Gastroesophageal sphincter (tissue), 4 donors: ENCODE results near the gene ANLN. TPM values are rescaled to one million over a fixed set of nuclear protein-coding genes. Genes with fewer than 3 reads are reported as not detected.
"Not testable (repeated sequence)": the region's sequence is repeated elsewhere in the genome, so short reads cannot be mapped to it uniquely, and the experiment has no call there.

Experiments used
- ATAC-seq: fragments of 150-250 bp; one replicate; pipeline ENCODE4 v1.9.1; 2016; ENCODE audit warnings: mild to moderate bottlenecking, moderate library complexity
- H3K27ac ChIP-seq, 4 donors: fragments of 200-600 bp; sonication (generic) in 3 of 4; 1 replicate in 3 of 4; 2 replicates in 1 of 4; pipeline ENCODE4 v1.5.1; 2016 to 2019
- H3K27me3 ChIP-seq: fragments of 200-600 bp; sonication (generic); one replicate; pipeline ENCODE4 v1.5.1; 2019
- H3K36me3 ChIP-seq, 2 donors: fragments of 200-600 bp; sonication (generic); one replicate each; pipeline ENCODE4 v1.5.1; 2019; ENCODE audit warnings: control low read depth in 1 of 2
- H3K4me1 ChIP-seq, 3 donors: fragments of 200-600 bp; sonication (generic); 1 replicate in 2 of 3; 2 replicates in 1 of 3; pipeline ENCODE4 v1.5.1; 2016 to 2019; ENCODE audit warnings: control low read depth in 2 of 3
- H3K4me3 ChIP-seq, 2 donors: fragments of 200-600 bp; sonication (generic); one replicate each; pipeline ENCODE4 v1.5.1; 2019; ENCODE audit warnings: mild to moderate bottlenecking in 1 of 2, moderate library complexity in 1 of 2
- H3K9me3 ChIP-seq, 3 donors: fragments of 200-600 bp; sonication (generic); one replicate each; pipeline ENCODE4 v1.5.1; 2017 to 2019; ENCODE audit warnings: control low read depth in 2 of 3
- CTCF ChIP-seq, 4 experiments: fragments of 200-600 bp in 2 of 4; fragments of 450-650 bp in 2 of 4; sonication (generic) in 1 of 4; IDR thresholded peaks; one replicate each; pipeline ENCODE4 v1.5.1; 2017 to 2019; ENCODE audit warnings: antibody characterized with exemption in 4 of 4, mild to moderate bottlenecking in 2 of 4, moderate library complexity in 2 of 4
- EP300 ChIP-seq: sonication (generic); formaldehyde crosslinking; IDR thresholded peaks from one replicate; pipeline ENCODE4 v1.6.1; 2017; ENCODE audit warnings: antibody characterized with exemption, mild to moderate bottlenecking
- POLR2A ChIP-seq, 2 donors: fragments of 450-650 bp; IDR thresholded peaks; one replicate each; pipeline ENCODE4 v1.6.1; 2017; ENCODE audit warnings: antibody characterized with exemption in 2 of 2, mild to moderate bottlenecking in 2 of 2, moderate library complexity in 1 of 2
- POLR2AphosphoS5 ChIP-seq: sonication (generic); formaldehyde crosslinking; IDR thresholded peaks from one replicate; pipeline ENCODE4 v1.6.1; 2017; ENCODE audit warnings: antibody characterized with exemption
- WGBS, 2 donors: methylation state at CpG; one replicate each; pipeline ENCODE4 v1.1.5; 2018; ENCODE audit warnings: low coverage in 1 of 2; 5-methylcytosine and 5-hydroxymethylcytosine counted together
- total RNA-seq, 4 donors: library from RNA; depleted of rRNA; stranded (reverse); fragments of >200 nt; gene quantifications; one replicate each; pipeline ENCODE4 v1.1.0, GENCODE V29; 2016

The ANLN gene
- total RNA-seq, 4 donors from 2014 or later, result 2.8 to 20.7 (median 13.9) TPM

GRCh38 chr7:36474283-36475010, 84.8 kb downstream of the ANLN start:
- no peak for ATAC-seq
- Histone ChIP-seq H3K9me3 (no peaks in the 10 kb centered on the region), H3K36me3 (no peaks in the 10 kb centered on the region), H3K27me3 (no peaks in the 10 kb centered on the region), H3K27ac (no peak overlapping the region), H3K4me3 (no peak overlapping the region), H3K4me1 (peaks cover 0 to 4% (median 0%) of the 10 kb centered on the region in 3 donors)
- TF ChIP-seq POLR2AphosphoS5 (no peak), POLR2A (IDR thresholded peaks at IDR 0.05) (no peak), EP300 (no peak), CTCF (IDR thresholded peaks at IDR 0.05) (no peak)
- 79 to 88% methylated on average over 1 to 3 of the region's 6 CpGs for WGBS, 2 donors

- ATAC-seq, result no peak
- Histone ChIP-seq H3K36me3 (no peaks in the 10 kb centered on the region), H3K4me3 (no peak overlapping the region), H3K27me3 (no peaks in the 10 kb centered on the region), H3K9me3 (no peaks in the 10 kb centered on the region), H3K4me1 (peaks cover 0 to 4% (median 0%) of the 10 kb centered on the region in 3 donors), H3K27ac (no peak overlapping the region)
- TF ChIP-seq POLR2AphosphoS5 (no peak), POLR2A (IDR thresholded peaks at IDR 0.05) (no peak), CTCF (IDR thresholded peaks at IDR 0.05) (no peak), EP300 (no peak)
Measured at GRCh38 chr7:36475011-36475342, 85.3 kb downstream of the ANLN start.

GRCh38 chr7:36475381-36475780, 85.7 kb downstream of the ANLN start:
- Histone ChIP-seq H3K4me3 (no peak overlapping the region), H3K27me3 (no peaks in the 10 kb centered on the region), H3K9me3 (no peaks in the 10 kb centered on the region), H3K27ac (no peak overlapping the region), H3K4me1 (peaks cover 0 to 4% (median 0%) of the 10 kb centered on the region in 3 donors), H3K36me3 (no peaks in the 10 kb centered on the region)
- no peak for ATAC-seq
- WGBS, 2 donors, result 77 to 85% methylated on average over 3 of the region's 3 CpGs
- TF ChIP-seq POLR2AphosphoS5 (no peak), EP300 (no peak), POLR2A (IDR thresholded peaks at IDR 0.05) (no peak), CTCF (IDR thresholded peaks at IDR 0.05) (no peak)

- WGBS, 2 donors, result 88 to 93% methylated on average over 2 of the region's 2 CpGs
- H3K4me3 ChIP-seq, result no peak overlapping the region
- peaks cover 0 to 3% (median 0%) of the 10 kb centered on the region in 3 donors for H3K9me3 ChIP-seq
- no peak for TF ChIP-seq POLR2AphosphoS5
- TF ChIP-seq POLR2A (IDR thresholded peaks at IDR 0.05), result no peak
- TF ChIP-seq EP300, result no peak
- TF ChIP-seq CTCF (IDR thresholded peaks at IDR 0.05), result no peak
- H3K36me3 ChIP-seq, result no peaks in the 10 kb centered on the region
- H3K4me1 ChIP-seq, result no peaks in the 10 kb centered on the region
- no peak overlapping the region for H3K27ac ChIP-seq
- no peak for ATAC-seq
- H3K27me3 ChIP-seq, result no peaks in the 10 kb centered on the region
Measured at GRCh38 chr7:36478745-36479144, 89.1 kb downstream of the ANLN start.

- not testable (repeated sequence) for H3K27me3 ChIP-seq
Measured at GRCh38 chr7:36483853-36484252, 94.2 kb downstream of the ANLN start.

More at GRCh38 chr7:36483853-36484252, 94.2 kb downstream of the ANLN start:
- not testable (repeated sequence) for H3K36me3 ChIP-seq, ATAC-seq, H3K9me3 ChIP-seq, H3K4me3 ChIP-seq, H3K27ac ChIP-seq, H3K4me1 ChIP-seq
- WGBS, 2 donors, result 42 to 81% methylated on average over 2 to 4 of the region's 4 CpGs
